UCSD-AML1 (cell line): ENCODE data around the gene GMDS.

Source experiments
- DNase-seq: peaks from one replicate; lab custom pipeline; 2025; ENCODE audit not compliant: unreplicated experiment; lab: John Stamatoyannopoulos, UW

The GMDS gene

GRCh38 chr6:2242311-2242710 is 3.1 kb downstream of the GMDS start:
- DNase-seq = no peak

DNA sequence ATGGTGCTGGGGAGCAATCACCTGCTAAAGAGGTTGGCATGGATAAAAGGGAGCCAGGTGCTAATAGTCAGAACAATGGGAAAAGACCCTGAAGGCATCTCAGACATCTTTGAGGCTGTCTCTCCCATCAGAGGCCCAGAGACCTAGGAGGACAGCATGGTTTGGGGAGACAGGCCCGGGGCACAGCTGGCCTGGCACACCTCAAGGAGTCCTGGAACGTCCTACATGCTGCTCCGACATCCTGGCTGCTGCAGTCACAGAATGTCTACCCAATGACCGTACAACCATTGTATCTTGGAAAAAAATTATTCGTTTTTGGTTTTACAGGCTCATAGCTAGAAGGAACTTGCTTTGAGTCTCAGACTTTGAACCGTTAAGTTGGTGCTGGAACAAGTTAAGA is 4.4 kb downstream of the GMDS start:
- DNase-seq = no peak

GRCh38 chr6:2237001-2237400 is 8.4 kb downstream of the GMDS start:
- no peak for DNase-seq

DNA sequence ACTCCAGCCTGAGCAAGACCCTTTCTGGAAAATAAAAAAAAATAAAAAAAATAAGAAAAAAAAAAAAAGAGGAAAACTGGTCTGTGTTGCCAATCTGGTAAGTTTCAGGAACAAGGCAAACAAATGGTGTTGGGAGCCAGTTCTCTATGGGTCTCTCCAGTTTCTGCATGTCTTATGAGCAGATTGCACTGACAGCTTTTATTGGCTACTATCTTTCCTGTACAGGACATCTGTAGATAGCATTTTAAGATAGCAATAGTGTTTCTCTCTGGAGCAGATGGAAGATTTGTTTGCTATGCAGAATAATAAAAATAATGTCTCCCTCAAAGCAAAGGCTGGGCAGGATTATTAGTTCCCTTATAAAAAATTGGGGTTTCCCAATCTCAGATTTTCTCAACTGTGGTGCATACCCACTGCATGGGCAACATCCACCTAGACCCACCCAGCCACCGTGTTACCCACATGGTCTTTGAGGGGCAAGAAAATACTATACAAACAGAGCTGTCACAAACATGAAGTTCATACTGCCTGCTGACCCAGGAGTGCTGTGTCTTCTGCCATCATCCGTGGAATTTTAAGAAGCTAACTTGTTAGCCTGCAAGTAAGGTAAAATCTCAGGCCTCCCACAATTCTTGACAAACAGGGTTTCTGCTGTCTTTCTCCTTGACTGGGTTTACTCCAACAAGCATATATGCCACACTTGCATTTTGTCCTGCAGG is 9.5 kb downstream of the GMDS start:
- DNase-seq = no peak

GRCh38 chr6:2232445-2232844 is 13.0 kb downstream of the GMDS start:
- no peak for DNase-seq

DNA sequence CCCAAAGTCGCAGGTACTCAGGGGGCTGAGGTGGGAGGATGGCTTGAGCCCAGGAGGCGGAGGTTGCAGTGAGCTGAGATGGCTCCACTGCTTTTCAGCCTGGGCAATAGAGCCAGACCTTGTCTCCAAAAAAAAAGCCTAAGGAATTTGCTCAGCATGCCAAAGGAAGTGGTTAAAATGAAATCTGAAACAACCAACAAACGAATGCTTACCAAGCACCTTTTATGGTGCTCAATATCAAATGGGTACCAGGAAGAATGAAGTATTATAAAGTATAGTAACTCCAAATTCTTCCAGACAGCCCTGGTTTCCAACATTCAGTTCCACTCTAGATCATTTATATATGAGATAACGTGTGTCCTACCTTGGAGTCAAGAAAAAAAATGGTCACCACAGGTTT is 14.0 kb downstream of the GMDS start:
- no peak for DNase-seq

GRCh38 chr6:2230659-2231277 is 14.6 kb downstream of the GMDS start:
- no peak for DNase-seq

GRCh38 chr6:2229742-2230141 is 15.7 kb downstream of the GMDS start:
- DNase-seq = no peak

DNA sequence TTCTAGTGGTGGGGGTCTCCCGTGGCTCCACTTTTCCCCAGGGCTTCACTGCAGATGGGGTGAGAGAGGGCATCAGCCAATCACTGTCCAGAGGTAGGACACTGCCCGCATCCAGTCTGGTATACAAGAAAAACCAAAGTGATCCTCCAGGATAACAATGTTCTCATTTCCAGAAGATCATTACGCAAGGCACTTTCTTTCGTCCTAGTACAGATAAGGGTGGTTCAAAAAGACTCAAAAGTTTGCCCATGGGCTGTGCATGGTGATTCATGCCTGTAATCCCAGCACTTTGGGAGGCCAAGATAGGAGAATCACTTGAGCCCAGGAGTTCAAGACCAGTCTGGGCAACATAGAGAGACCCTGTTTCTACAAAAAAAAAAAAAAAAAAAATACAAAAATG is 16.4 kb downstream of the GMDS start:
- no peak for DNase-seq

GRCh38 chr6:2228392-2228791 is 17.0 kb downstream of the GMDS start:
- no peak for DNase-seq

DNA sequence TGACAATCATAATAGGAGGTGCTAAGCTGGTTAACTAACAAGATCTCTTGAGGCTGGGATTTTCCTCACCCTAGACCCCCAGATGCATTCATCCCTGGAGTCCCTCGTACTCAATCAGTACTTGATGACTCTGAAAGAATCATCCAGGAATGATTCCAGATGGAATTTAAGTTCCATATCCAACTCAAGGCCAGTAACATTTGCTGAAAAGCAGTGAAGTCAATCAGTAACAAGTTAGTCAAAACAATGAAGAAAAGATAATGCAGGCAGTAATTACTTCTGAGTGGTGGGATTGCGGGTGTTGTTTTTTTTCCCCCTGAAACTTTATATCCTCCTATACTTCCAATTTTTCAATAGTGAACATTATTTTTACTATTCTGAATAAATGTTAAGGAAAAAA is 18.6 kb downstream of the GMDS start:
- no peak for DNase-seq

DNA sequence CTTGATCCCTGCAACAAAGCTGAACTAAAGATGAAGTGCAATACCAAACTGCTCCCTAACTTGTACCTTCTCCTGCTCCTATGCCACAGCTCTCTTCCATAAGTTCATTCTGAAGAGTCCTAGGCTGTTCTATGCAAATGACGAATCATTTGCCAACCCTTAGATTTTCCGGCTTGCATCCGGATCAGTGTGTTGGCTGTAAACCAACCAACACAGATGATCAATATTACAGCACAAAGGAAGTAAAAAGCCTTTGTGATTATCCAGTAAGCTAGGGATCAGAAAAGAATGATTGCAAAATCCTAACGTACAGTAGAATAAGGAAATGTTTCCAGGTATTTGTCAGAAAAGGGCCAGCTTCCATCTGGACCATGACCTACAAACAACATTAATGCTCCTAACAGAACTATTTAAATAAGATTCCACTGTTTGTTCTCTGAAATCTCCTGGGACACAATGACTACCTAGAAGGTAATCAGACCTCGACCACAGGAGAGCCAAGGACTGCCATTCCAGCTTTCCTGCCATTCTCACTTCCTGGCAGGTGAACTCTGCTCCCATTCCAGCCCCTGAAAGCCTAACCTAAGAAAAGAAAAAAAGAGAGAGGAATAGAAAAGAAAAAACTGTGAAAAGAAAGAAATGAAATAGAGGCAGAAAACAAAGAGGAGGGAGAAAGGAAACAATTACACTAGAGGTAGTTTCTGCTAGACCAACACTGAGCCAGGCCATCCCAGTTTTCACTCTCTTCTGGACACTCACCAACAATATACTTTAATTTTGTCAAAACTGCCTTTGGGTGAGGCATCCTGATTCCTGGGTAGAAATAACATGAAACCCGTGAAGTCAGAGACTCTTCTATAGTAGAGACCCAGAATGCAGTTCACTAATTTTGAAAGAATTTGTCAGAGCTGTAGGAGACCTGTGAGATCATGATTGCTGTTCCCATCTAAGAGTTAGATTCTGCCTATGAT is 19.7 kb downstream of the GMDS start:
- no peak for DNase-seq

DNA sequence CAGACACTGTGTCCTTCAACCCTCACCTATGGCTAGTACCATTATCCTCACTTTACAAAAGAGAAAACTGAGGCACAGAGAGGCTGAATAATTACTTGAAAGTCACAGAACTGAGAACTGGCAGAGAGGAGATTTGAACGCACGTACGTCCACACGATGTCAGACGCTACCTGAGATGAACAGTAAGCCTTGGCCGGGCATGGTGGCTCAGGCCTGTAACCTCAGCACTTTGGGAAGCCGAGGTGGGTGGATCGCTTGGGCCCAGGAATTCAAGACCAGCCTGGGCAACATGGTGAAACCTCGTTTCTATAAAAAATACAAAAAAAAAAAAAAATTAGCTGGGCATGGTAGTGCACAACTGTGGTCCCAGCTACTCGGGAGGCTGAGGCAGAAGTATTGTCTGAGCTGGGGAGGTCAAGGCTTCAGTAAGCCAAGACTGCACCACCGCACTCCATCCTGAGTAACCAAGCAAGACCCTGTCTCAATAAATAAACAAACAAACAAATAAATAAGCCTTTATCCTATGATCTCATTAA is 20.5 kb downstream of the GMDS start:
- no peak for DNase-seq

GRCh38 chr6:2222275-2222842 is 23.0 kb downstream of the GMDS start:
- DNase-seq = no peak

GRCh38 chr6:2221726-2222274 is 23.6 kb downstream of the GMDS start:
- DNase-seq = no peak

DNA sequence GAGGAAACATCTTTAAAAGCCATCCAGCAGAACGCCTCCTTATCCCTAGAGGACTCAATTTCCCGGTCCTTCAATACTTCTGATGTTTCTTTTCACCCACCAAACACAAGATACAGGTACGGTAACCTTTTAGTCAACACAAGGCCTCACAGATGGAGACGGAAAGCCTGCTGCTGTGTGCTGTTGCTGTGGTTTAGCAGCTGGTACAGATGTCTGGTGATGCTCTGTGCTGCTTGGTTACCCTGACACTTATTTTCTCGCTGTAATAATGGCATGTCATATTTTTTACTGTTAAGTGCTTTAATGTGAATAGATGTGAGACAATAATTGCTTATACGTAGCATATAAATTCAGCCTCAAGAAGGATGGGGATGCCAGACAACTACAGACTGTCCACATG is 25.3 kb downstream of the GMDS start:
- DNase-seq = no peak

GRCh38 chr6:2218866-2219265 is 26.5 kb downstream of the GMDS start:
- no peak for DNase-seq

- DNase-seq = no peak
These were observed 28.5 kb downstream of the GMDS start for GRCh38 chr6:2216794-2217383.

DNA sequence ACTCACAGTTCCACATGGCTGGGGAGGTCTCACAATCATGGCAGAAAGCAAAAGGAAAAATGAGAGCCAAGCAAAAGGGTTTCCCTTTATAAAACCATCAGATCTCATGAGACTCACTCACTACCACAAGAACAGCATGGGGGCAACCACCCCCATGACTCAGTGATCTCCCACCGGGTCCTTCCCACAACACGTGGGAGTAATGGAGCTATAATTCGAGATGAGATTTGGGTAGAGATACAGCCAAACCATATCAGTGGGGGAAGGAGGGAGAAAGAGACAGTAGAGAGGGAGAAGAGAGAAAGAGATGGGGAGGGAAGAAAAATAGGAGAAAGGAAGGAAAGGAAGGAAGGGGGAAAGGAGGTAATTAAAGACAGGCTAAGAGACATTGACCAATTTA is 30.1 kb downstream of the GMDS start:
- no peak for DNase-seq

- no peak for DNase-seq
These were observed 32.3 kb downstream of the GMDS start for GRCh38 chr6:2213086-2213485.
